HepG2 (cell line): ENCODE measurements around the gene UBE2Q2. TPM values are rescaled to one million over a fixed set of nuclear protein-coding genes. Genes with fewer than 3 reads are reported as not detected.
A peak's percentile ranks its signal among the peaks of the same experiment; 100 is the strongest.

Experiments
- AHR ChIP-seq: IDR thresholded peaks from 2 replicates; pipeline ENCODE4 v1.6.1; 2018; ENCODE audit warnings: missing genetic modification reagents, missing compliant biosample characterization
- DZIP1 ChIP-seq: sonication (generic); formaldehyde crosslinking; IDR thresholded peaks from 2 replicates; pipeline ENCODE4 v1.5.0; 2020; ENCODE audit warnings: mild to moderate bottlenecking, missing genetic modification reagents
- ELF4 ChIP-seq: sonication (generic); formaldehyde crosslinking; IDR thresholded peaks from 2 replicates; pipeline ENCODE4 v1.5.0; 2020; ENCODE audit warnings: missing genetic modification reagents, mild to moderate bottlenecking, moderate library complexity, borderline replicate concordance
- GZF1 ChIP-seq: sonication (generic); formaldehyde crosslinking; IDR thresholded peaks from 2 replicates; pipeline ENCODE4 v1.5.1; 2020; ENCODE audit warnings: mild to moderate bottlenecking, missing genetic modification reagents
- HNF1A ChIP-seq, 2 experiments: sonication (generic) in 1 of 2; formaldehyde crosslinking in 1 of 2; IDR thresholded peaks; 2 replicates each; pipeline versions ENCODE4 v1.4.0 to v1.6.1; 2016 to 2020; ENCODE audit warnings: borderline replicate concordance in 1 of 2, low read depth in 1 of 2, mild to moderate bottlenecking in 1 of 2, missing genetic modification reagents in 1 of 2
- HOXA7 ChIP-seq: sonication (generic); formaldehyde crosslinking; IDR thresholded peaks from 2 replicates; pipeline ENCODE4 v1.8.1; 2022; ENCODE audit warnings: mild to moderate bottlenecking, missing genetic modification reagents, moderate library complexity
- LCORL ChIP-seq, 2 experiments: fragments of 450-650 bp in 1 of 2; sonication (generic) in 1 of 2; formaldehyde crosslinking in 1 of 2; IDR thresholded peaks; 2 replicates each; pipeline versions ENCODE4 v1.5.0 to v1.6.1; 2017 to 2020; ENCODE audit warnings: antibody characterized with exemption in 1 of 2, missing genetic modification reagents in 1 of 2
- MEF2D ChIP-seq: sonication (generic); formaldehyde crosslinking; IDR thresholded peaks from 2 replicates; pipeline ENCODE4 v1.5.1; 2020; ENCODE audit warnings: mild to moderate bottlenecking, missing genetic modification reagents
- NR2F1 ChIP-seq, 2 experiments: fragments of 450-650 bp in 1 of 2; formaldehyde crosslinking in 1 of 2; IDR thresholded peaks; 2 replicates each; pipeline versions ENCODE4 v1.5.0 to v1.6.1; 2016 to 2020; ENCODE audit warnings: mild to moderate bottlenecking in 1 of 2, missing compliant biosample characterization in 1 of 2, missing genetic modification reagents in 1 of 2, moderate library complexity in 1 of 2
- PATZ1 ChIP-seq: sonication (generic); formaldehyde crosslinking; IDR thresholded peaks from 2 replicates; pipeline ENCODE4 v1.4.0; 2020; ENCODE audit warnings: missing genetic modification reagents
- RARG ChIP-seq: sonication (generic); formaldehyde crosslinking; IDR thresholded peaks from 2 replicates; pipeline ENCODE4 v1.4.0; 2020; ENCODE audit warnings: low read depth, mild to moderate bottlenecking, missing genetic modification reagents
- SMARCC2 ChIP-seq: fragments of 450-650 bp; IDR thresholded peaks from 2 replicates; pipeline ENCODE4 v1.6.1; 2017; ENCODE audit warnings: antibody characterized with exemption, mild to moderate bottlenecking
- SRSF4 ChIP-seq: fragments of 200-400 bp; formaldehyde crosslinking; IDR thresholded peaks from one replicate; pipeline ENCODE4 v1.6.1; 2018; ENCODE audit warnings: mild to moderate bottlenecking, low read depth, low read length, moderate library complexity; ENCODE audit not compliant: poor library complexity, severe bottlenecking
- ZBTB7A ChIP-seq: sonication (generic); formaldehyde crosslinking; IDR thresholded peaks from 2 replicates; pipeline ENCODE4 v1.8.0; 2022; ENCODE audit warnings: mild to moderate bottlenecking, missing genetic modification reagents
- ZNF501 ChIP-seq: sonication (generic); formaldehyde crosslinking; IDR thresholded peaks from 2 replicates; pipeline ENCODE4 v1.5.1; 2020; ENCODE audit warnings: mild to moderate bottlenecking, moderate library complexity, missing genetic modification reagents
- ZNF703 ChIP-seq: sonication (generic); formaldehyde crosslinking; IDR thresholded peaks from 2 replicates; pipeline ENCODE4 v1.5.1; 2020; ENCODE audit warnings: missing genetic modification reagents, mild to moderate bottlenecking, moderate library complexity, borderline replicate concordance
- ZNF737 ChIP-seq: sonication (generic); formaldehyde crosslinking; IDR thresholded peaks from 2 replicates; pipeline ENCODE4 v1.5.0; 2020; ENCODE audit warnings: missing genetic modification reagents, mild to moderate bottlenecking, borderline replicate concordance
- ZNF749 ChIP-seq: sonication (generic); formaldehyde crosslinking; IDR thresholded peaks from 2 replicates; pipeline ENCODE4 v1.8.0; 2022; ENCODE audit warnings: mild to moderate bottlenecking, missing genetic modification reagents, moderate library complexity, borderline replicate concordance
- polyA plus RNA-seq, 8 experiments: library from polyadenylated mRNA; depleted of rRNA in 3 of 8; stranded (reverse) in 7 of 8; unstranded in 1 of 8; fragments of >200 nt; fragmentation: Illumina TruSeq in 4 of 8; extraction: Trizol in 4 of 8; gene quantifications; 2 replicates each; pipeline versions ENCODE4 v1.2.1 to v1.2.3, GENCODE V29; 2011 to 2016; ENCODE audit warnings: low read depth in 4 of 8, missing spikeins in 1 of 8, mixed read lengths in 1 of 8; ENCODE audit not compliant: insufficient read depth in 1 of 8
- total RNA-seq, 5 experiments: library from RNA; depleted of rRNA; stranded (reverse); fragments of >200 nt; fragmentation: Illumina TruSeq; extraction: Trizol; gene quantifications; 2 replicates each; pipeline ENCODE4 v1.2.3, GENCODE V29; 2016; ENCODE audit warnings: low read depth in 1 of 5

The UBE2Q2 gene
- total and polyA plus RNA-seq, 2 of the 13 experiments (the other 11 are each of a cell fraction or from before 2014, with no cell fraction given): 10.6 to 20.4 TPM

GRCh38 chr15:75842722-75843677 lies at the start of gene UBE2Q2 (continued):
- TF ChIP-seq HOXA7 (CRISPR knock-in tag): no peak
- no peak for TF ChIP-seq MEF2D (CRISPR knock-in tag)
- no peak for TF ChIP-seq ELF4 (CRISPR knock-in tag)
- TF ChIP-seq ZBTB7A (CRISPR knock-in tag): peak; percentile 40; the same call in 1 of the 2 replicates
- TF ChIP-seq SMARCC2: no peak
- TF ChIP-seq DZIP1 (CRISPR knock-in tag): no peak
- peak; percentile 45 for TF ChIP-seq PATZ1 (CRISPR knock-in tag)
- TF ChIP-seq AHR (CRISPR knock-in tag): no peak
- TF ChIP-seq RARG: no peak
- TF ChIP-seq SRSF4: no peak
- TF ChIP-seq ZNF737 (CRISPR knock-in tag): no peak
- 0 out of 2 replicates have a peak, but pooled peaks have one; percentile 61 for TF ChIP-seq ZNF749
- no peak for TF ChIP-seq HNF1A (IDR thresholded peaks at IDR 0.05; ENCODE audit: low read depth)
- TF ChIP-seq HNF1A (CRISPR knock-in tag; IDR thresholded peaks at IDR 0.05; ENCODE audit: borderline replicate concordance): peak; percentile 38; the same call in 1 of the 2 replicates
- no peak for TF ChIP-seq NR2F1 (CRISPR knock-in tag; IDR thresholded peaks at IDR 0.05)
- no peak for TF ChIP-seq ZNF501 (CRISPR knock-in tag)
- TF ChIP-seq ZNF703 (CRISPR knock-in tag): no peak
- no peak for TF ChIP-seq GZF1
- no peak for TF ChIP-seq LCORL (IDR thresholded peaks at IDR 0.05)
- TF ChIP-seq LCORL (CRISPR knock-in tag; IDR thresholded peaks at IDR 0.05): no peak
